Activated naive CD4-positive, alpha-beta T cell treated with anti-CD3 and anti-CD28 coated beads for 36 hours (primary cell): ENCODE measurements around the gene WNT8B. TPM values are rescaled to one million over a fixed set of nuclear protein-coding genes. Genes with fewer than 3 reads are reported as not detected.

Source experiments
- total RNA-seq, 2 experiments: library from RNA; stranded (reverse); gene quantifications; one replicate each; pipeline ENCODE4 v1.2.3, GENCODE V29; 2021

Gene WNT8B
- total RNA-seq, 2 experiments from 2014 or later: 0.91 to 0.96 TPM

Other genes with a start within 250 kb of the WNT8B start
- 10 to 100 TPM; 23.0 to 24.1 TPM for gene CHUK, start 233.4 kb upstream of the WNT8B start, total RNA-seq
- gene CWF19L1, start 195.4 kb upstream of the WNT8B start, total RNA-seq: 10 to 100 TPM; 35.3 to 35.4 TPM
- gene BLOC1S2, start 176.3 kb upstream of the WNT8B start, total RNA-seq: 10 to 100 TPM; 68.5 to 69.1 TPM
- not detected for gene PKD2L1, start 132.8 kb upstream of the WNT8B start, total RNA-seq
- gene SCD, start 115.8 kb upstream of the WNT8B start, total RNA-seq: 100 to 1,000 TPM; 161 to 169 TPM
- 10 to 100 TPM; 58.3 to 59.3 TPM for gene SEC31B, start 56.9 kb downstream of the WNT8B start, total RNA-seq
- 100 to 1,000 TPM; 427 to 442 TPM for gene NDUFB8, start 66.9 kb downstream of the WNT8B start, total RNA-seq
- 10 to 100 TPM; 34.6 to 38.4 TPM for gene HIF1AN, start 72.9 kb downstream of the WNT8B start, total RNA-seq